B cell (primary cell): ENCODE results near the gene PSMA1.

ENCODE experiments used
- CTCF ChIP-seq: fragments of 200-600 bp; IDR thresholded peaks from one replicate; pipeline ENCODE4 v1.8.0; 2022; ENCODE audit warnings: antibody characterized with exemption, mild to moderate bottlenecking
- EZH2 ChIP-seq: IDR thresholded peaks from 2 replicates; pipeline ENCODE4 v1.6.1; 2012; ENCODE audit warnings: borderline replicate concordance, low read depth, mild to moderate bottlenecking, moderate library complexity, low read length; ENCODE audit not compliant: insufficient read depth, poor library complexity, severe bottlenecking

- TF ChIP-seq CTCF (no peak), EZH2 (no peak)
Observed at GRCh38 chr11:14529321-14529720, 9.1 kb upstream of the PSMA1 start.
